Measurements from ENCODE around the gene FGFR3. TPM values are rescaled to one million over a fixed set of nuclear protein-coding genes. Genes with fewer than 3 reads are reported as not detected.

Gene FGFR3
- total and polyA plus RNA-seq, 9 of the 15 experiments (the other 6 are each of a cell fraction or from before 2014, with no cell fraction given), result 1.2 to 60.4 (median 12.7) TPM

DNA sequence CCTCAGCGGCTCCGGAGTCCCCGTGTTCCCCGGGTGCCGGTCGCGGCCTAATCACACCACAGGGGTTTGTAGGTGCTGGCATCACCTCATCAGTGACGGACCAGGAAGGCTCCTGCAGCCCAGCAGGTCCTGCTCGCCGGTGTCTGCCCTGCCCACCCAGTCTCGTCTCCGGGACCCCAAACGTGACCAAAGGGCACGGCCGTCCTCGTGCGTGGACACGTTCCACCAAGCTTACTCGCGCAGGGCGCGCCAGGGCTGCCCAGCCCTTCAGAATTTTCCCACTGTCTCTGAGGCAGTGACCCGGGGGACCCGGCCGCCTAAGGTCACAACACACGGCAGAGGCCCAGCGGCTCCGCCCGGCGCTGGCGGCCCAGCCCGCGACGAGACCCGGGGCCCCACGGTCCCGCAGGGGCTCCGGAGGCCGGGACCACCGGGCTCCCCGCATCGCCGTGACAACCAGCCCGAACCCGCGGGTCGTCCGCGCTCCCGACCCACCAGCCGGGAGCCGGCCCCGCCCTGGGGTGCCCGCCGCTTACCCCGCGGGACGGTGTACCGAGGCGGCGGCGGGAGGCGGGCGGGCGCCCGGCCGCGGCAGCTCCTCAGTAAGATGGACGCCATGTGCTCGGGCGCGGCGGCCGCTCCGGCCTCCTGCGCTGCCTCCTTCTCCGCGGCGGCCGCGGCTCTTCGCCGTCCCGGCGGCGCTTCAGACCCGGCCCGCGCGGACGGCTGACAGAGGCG is 62.4 kb downstream of the FGFR3 start (continued):
- TF ChIP-seq CHD1 (IDR thresholded peaks at IDR 0.05; ENCODE audit: low read length) (peak; percentile 90), PYGO2 (tag; IDR thresholded peaks at IDR 0.05) (no peak), ZBTB17 (CRISPR knock-in tag; IDR thresholded peaks at IDR 0.05) (no peak), NELFE (IDR thresholded peaks at IDR 0.05; ENCODE audit: insufficient read depth, insufficient read length) (no peak), MED1 (CRISPR knock-in tag; IDR thresholded peaks at IDR 0.05; ENCODE audit: borderline replicate concordance) (peak; percentile 24; the same call in 1 of the 2 replicates), POLR2AphosphoS5 (IDR thresholded peaks at IDR 0.05; ENCODE audit: control insufficient read depth, insufficient read depth, low read depth, low read length) (no peak), GATAD2B (IDR thresholded peaks at IDR 0.05; ENCODE audit: borderline replicate concordance) (peak; percentile 86; the same call in 1 of the 2 replicates), ZNF77 (CRISPR knock-in tag; IDR thresholded peaks at IDR 0.05) (no peak), NFXL1 (CRISPR knock-in tag; IDR thresholded peaks at IDR 0.05) (no peak), HDGF (IDR thresholded peaks at IDR 0.05) (no peak), KDM4B (IDR thresholded peaks at IDR 0.05; ENCODE audit: borderline replicate concordance in 2 of 2, low read depth in 1 of 2) (no peak), NRF1 (conservative IDR thresholded peaks at IDR 0.05 in 1 of 2, IDR thresholded peaks at IDR 0.05 in 1 of 2) (0 out of 4 replicates have a peak, but pooled peaks of 1 of the 2 experiments have one; percentile 10), KDM2B (CRISPR knock-in tag; IDR thresholded peaks at IDR 0.05) (no peak), ESRRB (CRISPR knock-in tag; IDR thresholded peaks at IDR 0.05; ENCODE audit: borderline replicate concordance) (no peak), ZNF354B (CRISPR knock-in tag; IDR thresholded peaks at IDR 0.05) (no peak), ZNF274 (IDR thresholded peaks at IDR 0.05; ENCODE audit: borderline replicate concordance, low read depth, low read length) (no peak), TAF9B (IDR thresholded peaks at IDR 0.05; ENCODE audit: partially characterized antibody) (no peak), FOXP1 (CRISPR knock-in tag; IDR thresholded peaks at IDR 0.05) (peak; percentile 56; the same call in 1 of the 2 replicates)
- TF ChIP-seq, protein P1, sequence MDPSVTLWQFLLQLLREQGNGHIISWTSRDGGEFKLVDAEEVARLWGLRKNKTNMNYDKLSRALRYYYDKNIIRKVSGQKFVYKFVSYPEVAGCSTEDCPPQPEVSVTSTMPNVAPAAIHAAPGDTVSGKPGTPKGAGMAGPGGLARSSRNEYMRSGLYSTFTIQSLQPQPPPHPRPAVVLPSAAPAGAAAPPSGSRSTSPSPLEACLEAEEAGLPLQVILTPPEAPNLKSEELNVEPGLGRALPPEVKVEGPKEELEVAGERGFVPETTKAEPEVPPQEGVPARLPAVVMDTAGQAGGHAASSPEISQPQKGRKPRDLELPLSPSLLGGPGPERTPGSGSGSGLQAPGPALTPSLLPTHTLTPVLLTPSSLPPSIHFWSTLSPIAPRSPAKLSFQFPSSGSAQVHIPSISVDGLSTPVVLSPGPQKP (CRISPR knock-in tag; IDR thresholded peaks at IDR 0.05), result 0 out of 2 replicates have a peak, but pooled peaks have one; percentile 32
- TF ChIP-seq, protein P2, sequence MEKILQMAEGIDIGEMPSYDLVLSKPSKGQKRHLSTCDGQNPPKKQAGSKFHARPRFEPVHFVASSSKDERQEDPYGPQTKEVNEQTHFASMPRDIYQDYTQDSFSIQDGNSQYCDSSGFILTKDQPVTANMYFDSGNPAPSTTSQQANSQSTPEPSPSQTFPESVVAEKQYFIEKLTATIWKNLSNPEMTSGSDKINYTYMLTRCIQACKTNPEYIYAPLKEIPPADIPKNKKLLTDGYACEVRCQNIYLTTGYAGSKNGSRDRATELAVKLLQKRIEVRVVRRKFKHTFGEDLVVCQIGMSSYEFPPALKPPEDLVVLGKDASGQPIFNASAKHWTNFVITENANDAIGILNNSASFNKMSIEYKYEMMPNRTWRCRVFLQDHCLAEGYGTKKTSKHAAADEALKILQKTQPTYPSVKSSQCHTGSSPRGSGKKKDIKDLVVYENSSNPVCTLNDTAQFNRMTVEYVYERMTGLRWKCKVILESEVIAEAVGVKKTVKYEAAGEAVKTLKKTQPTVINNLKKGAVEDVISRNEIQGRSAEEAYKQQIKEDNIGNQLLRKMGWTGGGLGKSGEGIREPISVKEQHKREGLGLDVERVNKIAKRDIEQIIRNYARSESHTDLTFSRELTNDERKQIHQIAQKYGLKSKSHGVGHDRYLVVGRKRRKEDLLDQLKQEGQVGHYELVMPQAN (IDR thresholded peaks at IDR 0.05; ENCODE audit: borderline replicate concordance), result 0 out of 2 replicates have a peak, but pooled peaks have one; percentile 24
- TF ChIP-seq, protein P3, sequence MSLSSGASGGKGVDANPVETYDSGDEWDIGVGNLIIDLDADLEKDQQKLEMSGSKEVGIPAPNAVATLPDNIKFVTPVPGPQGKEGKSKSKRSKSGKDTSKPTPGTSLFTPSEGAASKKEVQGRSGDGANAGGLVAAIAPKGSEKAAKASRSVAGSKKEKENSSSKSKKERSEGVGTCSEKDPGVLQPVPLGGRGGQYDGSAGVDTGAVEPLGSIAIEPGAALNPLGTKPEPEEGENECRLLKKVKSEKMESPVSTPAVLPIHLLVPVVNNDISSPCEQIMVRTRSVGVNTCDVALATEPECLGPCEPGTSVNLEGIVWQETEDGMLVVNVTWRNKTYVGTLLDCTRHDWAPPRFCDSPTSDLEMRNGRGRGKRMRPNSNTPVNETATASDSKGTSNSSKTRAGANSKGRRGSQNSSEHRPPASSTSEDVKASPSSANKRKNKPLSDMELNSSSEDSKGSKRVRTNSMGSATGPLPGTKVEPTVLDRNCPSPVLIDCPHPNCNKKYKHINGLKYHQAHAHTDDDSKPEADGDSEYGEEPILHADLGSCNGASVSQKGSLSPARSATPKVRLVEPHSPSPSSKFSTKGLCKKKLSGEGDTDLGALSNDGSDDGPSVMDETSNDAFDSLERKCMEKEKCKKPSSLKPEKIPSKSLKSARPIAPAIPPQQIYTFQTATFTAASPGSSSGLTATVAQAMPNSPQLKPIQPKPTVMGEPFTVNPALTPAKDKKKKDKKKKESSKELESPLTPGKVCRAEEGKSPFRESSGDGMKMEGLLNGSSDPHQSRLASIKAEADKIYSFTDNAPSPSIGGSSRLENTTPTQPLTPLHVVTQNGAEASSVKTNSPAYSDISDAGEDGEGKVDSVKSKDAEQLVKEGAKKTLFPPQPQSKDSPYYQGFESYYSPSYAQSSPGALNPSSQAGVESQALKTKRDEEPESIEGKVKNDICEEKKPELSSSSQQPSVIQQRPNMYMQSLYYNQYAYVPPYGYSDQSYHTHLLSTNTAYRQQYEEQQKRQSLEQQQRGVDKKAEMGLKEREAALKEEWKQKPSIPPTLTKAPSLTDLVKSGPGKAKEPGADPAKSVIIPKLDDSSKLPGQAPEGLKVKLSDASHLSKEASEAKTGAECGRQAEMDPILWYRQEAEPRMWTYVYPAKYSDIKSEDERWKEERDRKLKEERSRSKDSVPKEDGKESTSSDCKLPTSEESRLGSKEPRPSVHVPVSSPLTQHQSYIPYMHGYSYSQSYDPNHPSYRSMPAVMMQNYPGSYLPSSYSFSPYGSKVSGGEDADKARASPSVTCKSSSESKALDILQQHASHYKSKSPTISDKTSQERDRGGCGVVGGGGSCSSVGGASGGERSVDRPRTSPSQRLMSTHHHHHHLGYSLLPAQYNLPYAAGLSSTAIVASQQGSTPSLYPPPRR (CRISPR knock-in tag; IDR thresholded peaks at IDR 0.05; ENCODE audit: borderline replicate concordance), result no peak
